ENCODE data around the gene TMEM163.

GRCh38 chr2:134470561-134471168 lies 248.1 kb downstream of the TMEM163 start:
- TF ChIP-seq, protein P1, sequence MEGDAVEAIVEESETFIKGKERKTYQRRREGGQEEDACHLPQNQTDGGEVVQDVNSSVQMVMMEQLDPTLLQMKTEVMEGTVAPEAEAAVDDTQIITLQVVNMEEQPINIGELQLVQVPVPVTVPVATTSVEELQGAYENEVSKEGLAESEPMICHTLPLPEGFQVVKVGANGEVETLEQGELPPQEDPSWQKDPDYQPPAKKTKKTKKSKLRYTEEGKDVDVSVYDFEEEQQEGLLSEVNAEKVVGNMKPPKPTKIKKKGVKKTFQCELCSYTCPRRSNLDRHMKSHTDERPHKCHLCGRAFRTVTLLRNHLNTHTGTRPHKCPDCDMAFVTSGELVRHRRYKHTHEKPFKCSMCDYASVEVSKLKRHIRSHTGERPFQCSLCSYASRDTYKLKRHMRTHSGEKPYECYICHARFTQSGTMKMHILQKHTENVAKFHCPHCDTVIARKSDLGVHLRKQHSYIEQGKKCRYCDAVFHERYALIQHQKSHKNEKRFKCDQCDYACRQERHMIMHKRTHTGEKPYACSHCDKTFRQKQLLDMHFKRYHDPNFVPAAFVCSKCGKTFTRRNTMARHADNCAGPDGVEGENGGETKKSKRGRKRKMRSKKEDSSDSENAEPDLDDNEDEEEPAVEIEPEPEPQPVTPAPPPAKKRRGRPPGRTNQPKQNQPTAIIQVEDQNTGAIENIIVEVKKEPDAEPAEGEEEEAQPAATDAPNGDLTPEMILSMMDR (IDR thresholded peaks at IDR 0.05) = no peak
- no peak for TF ChIP-seq POLR2A (IDR thresholded peaks at IDR 0.05)

Measured in body of pancreas (tissue), 4 donors.